GM13976 (cell line): ENCODE results near the gene ABHD6.

Experiments
- DNase-seq: peaks from one replicate; pipeline ENCODE4 v3.0.0; 2012; ENCODE audit warnings: low spot score
- in situ Hi-C: fragments of 300-500 bp; cut with MboI; formaldehyde crosslinking; loops from one replicate; pipeline ENCODE4 v1.12.0; 2022; ENCODE audit warnings: low sequenced_read_pairs, mixed read lengths, inconsistent platforms; ENCODE audit not compliant: unreplicated experiment
- TF ChIP-seq, protein P1 (sequence below): IDR thresholded peaks from 2 replicates; pipeline ENCODE4 v1.5.1; 2012; ENCODE audit warnings: borderline replicate concordance, mild to moderate bottlenecking; ENCODE audit not compliant: insufficient read depth; ENCODE audit errors: extremely low read depth, missing control alignments, control extremely low read depth

ABHD6 gene

DNA sequence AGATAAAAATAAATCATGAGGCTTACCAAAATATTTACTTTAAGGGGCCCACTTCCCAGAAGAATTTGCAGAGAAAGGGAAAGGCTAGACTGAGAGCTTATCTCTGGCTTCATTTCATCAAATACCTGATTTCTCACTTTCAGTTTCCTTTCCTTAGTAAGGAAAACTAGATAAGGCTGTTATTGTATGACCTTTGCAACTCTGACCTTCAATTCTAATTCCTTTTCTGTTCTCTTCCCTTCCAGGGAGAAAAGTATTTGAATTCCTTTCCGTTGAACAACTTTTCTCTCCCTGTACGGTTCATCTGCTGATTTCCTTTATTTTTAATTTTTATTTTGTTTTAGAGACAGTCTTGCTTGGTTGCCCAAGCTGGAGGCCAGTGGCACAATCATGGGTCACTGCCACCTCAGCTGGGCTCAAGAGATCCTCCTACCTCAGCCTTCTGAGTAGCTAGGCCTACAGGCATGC lies 88.0 kb downstream of the ABHD6 start:
- in situ Hi-C loops = loop anchor here (10.0 kb wide), 1 partner anchor 209 kb away; the partner anchor contains the start of gene ACOX2
- TF ChIP-seq, protein P1, sequence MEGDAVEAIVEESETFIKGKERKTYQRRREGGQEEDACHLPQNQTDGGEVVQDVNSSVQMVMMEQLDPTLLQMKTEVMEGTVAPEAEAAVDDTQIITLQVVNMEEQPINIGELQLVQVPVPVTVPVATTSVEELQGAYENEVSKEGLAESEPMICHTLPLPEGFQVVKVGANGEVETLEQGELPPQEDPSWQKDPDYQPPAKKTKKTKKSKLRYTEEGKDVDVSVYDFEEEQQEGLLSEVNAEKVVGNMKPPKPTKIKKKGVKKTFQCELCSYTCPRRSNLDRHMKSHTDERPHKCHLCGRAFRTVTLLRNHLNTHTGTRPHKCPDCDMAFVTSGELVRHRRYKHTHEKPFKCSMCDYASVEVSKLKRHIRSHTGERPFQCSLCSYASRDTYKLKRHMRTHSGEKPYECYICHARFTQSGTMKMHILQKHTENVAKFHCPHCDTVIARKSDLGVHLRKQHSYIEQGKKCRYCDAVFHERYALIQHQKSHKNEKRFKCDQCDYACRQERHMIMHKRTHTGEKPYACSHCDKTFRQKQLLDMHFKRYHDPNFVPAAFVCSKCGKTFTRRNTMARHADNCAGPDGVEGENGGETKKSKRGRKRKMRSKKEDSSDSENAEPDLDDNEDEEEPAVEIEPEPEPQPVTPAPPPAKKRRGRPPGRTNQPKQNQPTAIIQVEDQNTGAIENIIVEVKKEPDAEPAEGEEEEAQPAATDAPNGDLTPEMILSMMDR = no peak
- DNase-seq = no peak

DNA sequence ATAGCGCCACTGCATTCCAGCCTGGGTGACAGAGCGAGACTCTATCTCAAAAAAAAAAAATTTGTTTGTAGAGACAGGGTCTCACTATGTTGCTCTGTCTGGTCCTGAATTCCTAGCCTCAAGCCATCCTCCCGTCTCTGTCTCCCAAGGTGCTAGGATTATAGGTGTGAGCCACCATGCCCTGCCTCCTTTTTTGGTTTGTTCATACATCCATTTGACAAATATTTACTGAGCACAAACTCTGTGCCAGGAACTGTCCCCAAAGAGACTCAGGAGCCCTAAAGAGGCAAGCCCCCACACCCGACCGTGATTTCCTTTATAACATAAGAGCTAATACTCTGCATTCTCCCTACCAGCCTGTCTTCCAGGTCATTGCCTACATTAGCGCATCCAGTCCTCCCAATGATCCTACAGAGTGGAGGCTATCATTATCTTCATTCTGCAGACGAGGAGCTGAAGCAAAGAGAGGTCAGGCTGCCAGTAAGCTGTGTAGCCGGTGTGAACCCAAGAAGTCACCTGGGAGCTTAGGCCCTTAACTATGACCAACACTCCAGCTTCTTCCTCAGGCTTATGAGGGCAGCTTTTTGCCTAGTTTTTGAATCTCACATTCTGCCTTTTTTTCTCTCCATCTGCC lies 88.8 kb downstream of the ABHD6 start:
- DNase-seq = no peak
- TF ChIP-seq, protein P1 = no peak
- in situ Hi-C loops = loop anchor here (10.0 kb wide), 1 partner anchor 208 kb away; the partner anchor contains the start of gene ACOX2

- TF ChIP-seq, protein P1 = no peak
- no peak for DNase-seq
- in situ Hi-C loops = loop anchor here (10.0 kb wide), 1 partner anchor 205 kb away; the partner anchor contains the start of gene ACOX2
Measured at GRCh38 chr3:58329150-58329921, 91.7 kb downstream of the ABHD6 start.

GRCh38 chr3:58329922-58330413 lies 92.4 kb downstream of the ABHD6 start:
- DNase-seq = no peak
- in situ Hi-C loops = loop anchor here (10.0 kb wide), 1 partner anchor 205 kb away; the partner anchor contains the start of gene ACOX2
- TF ChIP-seq, protein P1 = no peak

- DNase-seq = no peak
- TF ChIP-seq, protein P1 = no peak
- in situ Hi-C loops = no loop called here
Measured at GRCh38 chr3:58331593-58332152, 94.1 kb downstream of the ABHD6 start.

- DNase-seq = peak; percentile 88
- in situ Hi-C loops = no loop called here
- TF ChIP-seq, protein P1 = peak; percentile 46
Measured at GRCh38 chr3:58332575-58333188, 95.1 kb downstream of the ABHD6 start, which contains the start of gene PXK. TSS of gene PXK (plus strand) at chr3:58332892. CDS start at chr3:58332989, 97 bp downstream.
